ENCODE measurements around the gene CCDC90B.

DNA sequence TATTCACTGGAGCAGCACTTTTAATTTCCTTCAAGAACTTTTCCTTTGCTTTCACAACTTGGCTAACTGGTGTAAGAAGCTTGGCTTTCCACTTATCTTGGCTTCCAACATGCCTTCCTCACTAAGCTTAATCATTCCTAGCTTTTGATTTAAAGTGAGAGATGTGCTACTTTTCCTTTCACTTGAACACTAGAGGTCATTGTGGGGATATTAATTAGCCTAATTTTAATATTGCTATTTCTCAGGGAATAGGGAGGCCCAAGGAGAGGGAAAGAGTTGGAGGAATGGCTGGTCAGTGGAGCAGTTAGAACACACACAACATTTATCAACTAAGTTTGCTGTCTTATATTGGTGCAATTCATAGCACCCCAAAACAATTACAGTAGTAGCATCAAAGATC, 24.6 kb upstream of the CCDC90B start:
- TF ChIP-seq TAF1 (IDR thresholded peaks at IDR 0.05; ENCODE audit: low read depth) (no peak), RAD21 (IDR thresholded peaks at IDR 0.05; ENCODE audit: low read depth) (no peak), EGR1 (IDR thresholded peaks at IDR 0.05) (no peak), ZBTB7A (IDR thresholded peaks at IDR 0.05; ENCODE audit: low read depth) (no peak), CEBPB (IDR thresholded peaks at IDR 0.05) (no peak), EP300 (IDR thresholded peaks at IDR 0.05; ENCODE audit: borderline replicate concordance) (no peak), FOXM1 (IDR thresholded peaks at IDR 0.05; ENCODE audit: borderline replicate concordance, low read depth) (no peak), YY1 (IDR thresholded peaks at IDR 0.05; ENCODE audit: low read depth) (no peak), TEAD4 (IDR thresholded peaks at IDR 0.05) (no peak), TCF12 (IDR thresholded peaks at IDR 0.05; ENCODE audit: low read depth) (no peak)
- TF ChIP-seq, protein P1, sequence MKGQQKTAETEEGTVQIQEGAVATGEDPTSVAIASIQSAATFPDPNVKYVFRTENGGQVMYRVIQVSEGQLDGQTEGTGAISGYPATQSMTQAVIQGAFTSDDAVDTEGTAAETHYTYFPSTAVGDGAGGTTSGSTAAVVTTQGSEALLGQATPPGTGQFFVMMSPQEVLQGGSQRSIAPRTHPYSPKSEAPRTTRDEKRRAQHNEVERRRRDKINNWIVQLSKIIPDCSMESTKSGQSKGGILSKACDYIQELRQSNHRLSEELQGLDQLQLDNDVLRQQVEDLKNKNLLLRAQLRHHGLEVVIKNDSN (IDR thresholded peaks at IDR 0.05): no peak
- TF ChIP-seq, protein P2, sequence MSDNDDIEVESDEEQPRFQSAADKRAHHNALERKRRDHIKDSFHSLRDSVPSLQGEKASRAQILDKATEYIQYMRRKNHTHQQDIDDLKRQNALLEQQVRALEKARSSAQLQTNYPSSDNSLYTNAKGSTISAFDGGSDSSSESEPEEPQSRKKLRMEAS (IDR thresholded peaks at IDR 0.05): no peak
- TF ChIP-seq, protein P3, sequence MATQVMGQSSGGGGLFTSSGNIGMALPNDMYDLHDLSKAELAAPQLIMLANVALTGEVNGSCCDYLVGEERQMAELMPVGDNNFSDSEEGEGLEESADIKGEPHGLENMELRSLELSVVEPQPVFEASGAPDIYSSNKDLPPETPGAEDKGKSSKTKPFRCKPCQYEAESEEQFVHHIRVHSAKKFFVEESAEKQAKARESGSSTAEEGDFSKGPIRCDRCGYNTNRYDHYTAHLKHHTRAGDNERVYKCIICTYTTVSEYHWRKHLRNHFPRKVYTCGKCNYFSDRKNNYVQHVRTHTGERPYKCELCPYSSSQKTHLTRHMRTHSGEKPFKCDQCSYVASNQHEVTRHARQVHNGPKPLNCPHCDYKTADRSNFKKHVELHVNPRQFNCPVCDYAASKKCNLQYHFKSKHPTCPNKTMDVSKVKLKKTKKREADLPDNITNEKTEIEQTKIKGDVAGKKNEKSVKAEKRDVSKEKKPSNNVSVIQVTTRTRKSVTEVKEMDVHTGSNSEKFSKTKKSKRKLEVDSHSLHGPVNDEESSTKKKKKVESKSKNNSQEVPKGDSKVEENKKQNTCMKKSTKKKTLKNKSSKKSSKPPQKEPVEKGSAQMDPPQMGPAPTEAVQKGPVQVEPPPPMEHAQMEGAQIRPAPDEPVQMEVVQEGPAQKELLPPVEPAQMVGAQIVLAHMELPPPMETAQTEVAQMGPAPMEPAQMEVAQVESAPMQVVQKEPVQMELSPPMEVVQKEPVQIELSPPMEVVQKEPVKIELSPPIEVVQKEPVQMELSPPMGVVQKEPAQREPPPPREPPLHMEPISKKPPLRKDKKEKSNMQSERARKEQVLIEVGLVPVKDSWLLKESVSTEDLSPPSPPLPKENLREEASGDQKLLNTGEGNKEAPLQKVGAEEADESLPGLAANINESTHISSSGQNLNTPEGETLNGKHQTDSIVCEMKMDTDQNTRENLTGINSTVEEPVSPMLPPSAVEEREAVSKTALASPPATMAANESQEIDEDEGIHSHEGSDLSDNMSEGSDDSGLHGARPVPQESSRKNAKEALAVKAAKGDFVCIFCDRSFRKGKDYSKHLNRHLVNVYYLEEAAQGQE (IDR thresholded peaks at IDR 0.05; ENCODE audit: low read depth): no peak

Measured in Ishikawa (cell line).